Uterus (tissue), 2 donors: Measurements from ENCODE around the gene UBE2H.

ENCODE experiments used
- POLR2A ChIP-seq, 2 donors: fragments of 450-650 bp; IDR thresholded peaks; one replicate each; pipeline ENCODE4 v1.6.1; 2016; ENCODE audit warnings: antibody characterized with exemption in 2 of 2, mild to moderate bottlenecking in 1 of 2, moderate library complexity in 1 of 2
- TF ChIP-seq, protein P1 (sequence below), 4 experiments: fragments of 200-600 bp in 2 of 4; fragments of 450-650 bp in 2 of 4; sonication (generic) in 2 of 4; IDR thresholded peaks; one replicate each; pipeline ENCODE4 v1.5.1; 2016 to 2019; ENCODE audit warnings: antibody characterized with exemption in 4 of 4, mild to moderate bottlenecking in 2 of 4, moderate library complexity in 1 of 4

DNA sequence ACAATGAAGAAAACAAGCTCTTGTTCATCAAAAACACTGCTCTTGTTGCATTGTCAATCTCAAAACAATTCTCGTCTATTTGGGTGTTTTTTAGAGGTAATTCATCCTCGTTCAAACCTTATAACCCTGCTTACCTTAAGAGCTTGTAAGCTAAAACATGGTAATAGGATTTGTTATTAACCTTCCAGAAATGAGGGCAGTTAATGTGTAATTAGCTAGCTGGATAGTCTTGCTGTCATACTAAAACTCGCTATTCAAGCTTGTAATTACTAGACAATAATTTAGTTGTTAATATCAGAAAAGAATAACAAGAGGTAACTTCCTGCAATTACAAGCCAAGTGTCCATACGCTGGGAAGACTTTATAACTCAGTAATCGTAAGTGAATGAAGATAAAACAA lies 101.6 kb downstream of the UBE2H start:
- TF ChIP-seq, protein P1, sequence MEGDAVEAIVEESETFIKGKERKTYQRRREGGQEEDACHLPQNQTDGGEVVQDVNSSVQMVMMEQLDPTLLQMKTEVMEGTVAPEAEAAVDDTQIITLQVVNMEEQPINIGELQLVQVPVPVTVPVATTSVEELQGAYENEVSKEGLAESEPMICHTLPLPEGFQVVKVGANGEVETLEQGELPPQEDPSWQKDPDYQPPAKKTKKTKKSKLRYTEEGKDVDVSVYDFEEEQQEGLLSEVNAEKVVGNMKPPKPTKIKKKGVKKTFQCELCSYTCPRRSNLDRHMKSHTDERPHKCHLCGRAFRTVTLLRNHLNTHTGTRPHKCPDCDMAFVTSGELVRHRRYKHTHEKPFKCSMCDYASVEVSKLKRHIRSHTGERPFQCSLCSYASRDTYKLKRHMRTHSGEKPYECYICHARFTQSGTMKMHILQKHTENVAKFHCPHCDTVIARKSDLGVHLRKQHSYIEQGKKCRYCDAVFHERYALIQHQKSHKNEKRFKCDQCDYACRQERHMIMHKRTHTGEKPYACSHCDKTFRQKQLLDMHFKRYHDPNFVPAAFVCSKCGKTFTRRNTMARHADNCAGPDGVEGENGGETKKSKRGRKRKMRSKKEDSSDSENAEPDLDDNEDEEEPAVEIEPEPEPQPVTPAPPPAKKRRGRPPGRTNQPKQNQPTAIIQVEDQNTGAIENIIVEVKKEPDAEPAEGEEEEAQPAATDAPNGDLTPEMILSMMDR (IDR thresholded peaks at IDR 0.05) = no peak
- no peak for TF ChIP-seq POLR2A (IDR thresholded peaks at IDR 0.05)
